ENCODE measurements around the gene TLE2.

Gene TLE2

DNA sequence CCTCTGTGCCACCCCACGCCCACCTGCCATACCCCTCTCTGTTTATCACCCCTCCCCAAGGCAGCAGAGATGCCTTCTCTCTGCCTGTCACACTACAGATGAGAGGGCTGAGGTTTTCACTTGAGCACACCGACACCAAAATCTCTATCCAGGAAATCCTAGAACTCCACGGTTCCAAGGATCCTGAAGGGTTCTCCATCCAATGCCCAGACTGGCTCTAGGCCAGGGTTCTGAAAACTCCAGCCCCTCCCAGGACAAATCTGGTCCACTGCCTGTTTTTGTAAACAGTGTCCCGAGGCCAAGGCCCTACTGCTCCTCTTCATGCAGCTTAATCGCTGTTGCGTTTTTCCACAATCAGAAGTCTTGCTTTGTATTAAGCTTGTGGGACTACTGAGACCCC is 20.1 kb downstream of the TLE2 start:
- no peak overlapping the region for H3K4me3 ChIP-seq (ENCODE audit: low read depth, low read length)

DNA sequence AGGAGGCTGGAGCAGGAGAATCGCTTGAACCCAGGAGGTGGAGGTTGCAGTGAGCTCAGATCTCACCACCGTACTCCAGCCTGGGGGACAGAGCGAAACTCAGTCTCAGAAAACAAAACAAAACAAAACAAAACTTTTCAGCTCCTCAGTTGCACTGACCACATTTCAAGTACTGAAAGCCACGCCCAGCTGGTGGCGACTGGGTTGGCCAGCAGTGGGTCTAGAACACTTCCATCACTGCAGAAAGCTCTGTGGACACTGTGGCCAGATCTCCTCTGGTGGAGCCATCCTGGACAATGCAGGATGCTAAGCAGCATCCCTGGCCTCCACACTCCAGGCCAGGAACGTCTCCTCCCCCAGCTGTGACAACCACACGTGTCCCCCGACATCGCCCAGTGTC is 21.1 kb downstream of the TLE2 start:
- no peak overlapping the region for H3K9ac ChIP-seq (ENCODE audit: low read depth, low read length)
- no peaks in the 10 kb centered on the region for H3K27me3 ChIP-seq (ENCODE audit: control insufficient read depth, insufficient read depth, low read length)
- H3K36me3 ChIP-seq (ENCODE audit: control insufficient read depth, insufficient read depth, low read length), result no peaks in the 10 kb centered on the region
- no peaks in the 10 kb centered on the region; the same call in 1 of the 2 replicates for H3K4me1 ChIP-seq (ENCODE audit: control insufficient read depth, insufficient read depth, low read length)
- no peak overlapping the region for H3K27ac ChIP-seq (ENCODE audit: low read depth, low read length)
- no peak overlapping the region for H3K4me3 ChIP-seq (ENCODE audit: low read depth, low read length)
- H3K9me3 ChIP-seq (ENCODE audit: control insufficient read depth, insufficient read depth, low read length), result no peaks in the 10 kb centered on the region

More for the DNA sequence above, 20.1 kb downstream of the TLE2 start:
- no peak overlapping the region for H3K9ac ChIP-seq (ENCODE audit: low read depth, low read length)
- H3K36me3 ChIP-seq (ENCODE audit: control insufficient read depth, insufficient read depth, low read length), result no peaks in the 10 kb centered on the region
- H3K27me3 ChIP-seq (ENCODE audit: control insufficient read depth, insufficient read depth, low read length), result no peaks in the 10 kb centered on the region
- H3K27ac ChIP-seq (ENCODE audit: low read depth, low read length), result no peak overlapping the region
- H3K9me3 ChIP-seq (ENCODE audit: control insufficient read depth, insufficient read depth, low read length), result no peaks in the 10 kb centered on the region
- H3K4me1 ChIP-seq (ENCODE audit: control insufficient read depth, insufficient read depth, low read length), result no peaks in the 10 kb centered on the region; the same call in 1 of the 2 replicates

DNA sequence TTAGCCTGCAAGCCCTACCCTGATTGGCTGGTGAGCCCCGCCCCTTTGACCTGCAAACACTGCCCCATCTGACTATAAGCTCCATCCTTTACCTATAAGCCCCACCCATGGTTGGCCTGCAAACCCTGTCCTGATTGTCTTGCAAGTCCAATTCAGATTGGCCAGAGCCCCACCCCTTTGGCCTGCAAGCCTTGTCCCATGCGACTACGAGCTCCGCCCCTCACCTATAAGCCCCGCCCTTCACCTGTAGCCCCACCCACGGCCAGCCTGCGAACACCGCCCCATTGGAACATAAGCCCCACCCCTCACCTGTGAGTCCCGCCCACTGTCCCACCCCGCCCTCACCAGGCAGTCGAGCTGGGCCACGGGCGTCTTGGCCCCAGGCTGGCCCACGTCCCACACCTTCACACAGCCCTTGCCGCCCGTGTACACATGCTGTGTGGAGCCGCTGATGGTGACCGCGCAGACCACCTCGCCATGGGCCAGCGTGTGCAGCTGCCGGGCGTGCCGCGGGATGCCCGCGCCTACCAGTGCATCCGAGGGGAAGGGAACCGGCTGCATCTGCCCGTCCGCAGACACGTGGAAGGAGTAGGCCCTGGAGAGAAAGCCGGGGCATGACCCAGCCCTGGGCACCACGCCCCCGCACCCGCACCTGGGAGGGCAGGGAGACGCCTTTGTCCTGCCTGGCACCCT is 22.9 kb downstream of the TLE2 start:
- Histone ChIP-seq H3K4me3 (ENCODE audit: low read depth, low read length) (no peak overlapping the region), H3K9me3 (ENCODE audit: control insufficient read depth, insufficient read depth, low read length) (no peaks in the 10 kb centered on the region), H3K4me1 (ENCODE audit: control insufficient read depth, insufficient read depth, low read length) (no peaks in the 10 kb centered on the region; the same call in 1 of the 2 replicates), H3K9ac (ENCODE audit: low read depth, low read length) (no peak overlapping the region), H3K27ac (ENCODE audit: low read depth, low read length) (no peak overlapping the region), H3K36me3 (ENCODE audit: control insufficient read depth, insufficient read depth, low read length) (0 out of 2 replicates have a peak, but pooled peaks cover 3% of the 10 kb centered on the region), H3K27me3 (ENCODE audit: control insufficient read depth, insufficient read depth, low read length) (no peaks in the 10 kb centered on the region)

DNA sequence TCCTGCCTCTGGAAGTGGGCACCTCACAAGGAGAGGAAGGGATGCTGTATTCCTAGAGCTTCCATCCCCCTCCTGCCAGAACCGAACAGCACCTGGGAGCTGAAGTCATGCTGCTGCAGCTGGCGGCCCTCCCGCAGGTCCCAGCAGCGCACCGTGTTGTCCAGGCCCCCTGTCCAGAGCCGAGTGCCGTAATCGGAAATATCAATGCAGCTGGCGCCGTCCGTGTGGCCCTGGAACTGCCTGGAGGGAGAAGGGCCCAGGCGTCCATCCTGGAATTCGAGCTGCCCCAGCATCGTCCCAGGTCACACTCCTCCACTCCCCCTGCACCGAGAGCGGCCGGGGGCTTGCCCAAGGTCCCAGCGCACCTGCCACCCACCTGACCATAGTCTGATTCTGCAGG is 23.7 kb downstream of the TLE2 start:
- Histone ChIP-seq H3K4me3 (ENCODE audit: low read depth, low read length) (no peak overlapping the region; the same call in 1 of the 2 replicates), H3K9ac (ENCODE audit: low read depth, low read length) (no peak overlapping the region), H3K9me3 (ENCODE audit: control insufficient read depth, insufficient read depth, low read length) (no peaks in the 10 kb centered on the region), H3K27me3 (ENCODE audit: control insufficient read depth, insufficient read depth, low read length) (no peaks in the 10 kb centered on the region), H3K4me1 (ENCODE audit: control insufficient read depth, insufficient read depth, low read length) (no peaks in the 10 kb centered on the region; the same call in 1 of the 2 replicates), H3K36me3 (ENCODE audit: control insufficient read depth, insufficient read depth, low read length) (0 out of 2 replicates have a peak, but pooled peaks cover 3% of the 10 kb centered on the region), H3K27ac (ENCODE audit: low read depth, low read length) (no peak overlapping the region)

DNA sequence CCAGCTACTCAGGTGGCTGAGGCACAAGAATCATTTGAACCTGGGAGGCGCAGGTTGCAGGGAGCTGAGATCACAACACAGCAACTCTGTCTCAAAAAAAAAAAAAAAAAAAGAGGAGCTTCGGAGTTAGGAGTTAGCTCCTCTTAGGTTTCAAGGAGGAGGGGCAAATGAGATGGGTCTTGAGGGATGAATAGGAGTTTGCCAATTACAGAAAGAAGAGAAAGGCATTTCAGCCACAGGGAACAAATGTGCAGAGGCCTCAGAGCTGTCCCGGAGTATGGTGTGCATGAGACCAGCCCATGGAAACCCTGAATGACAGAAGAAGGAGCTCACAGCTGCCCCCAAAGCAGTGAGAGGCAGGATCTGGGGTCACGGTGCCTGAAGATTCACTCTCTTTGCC is 24.6 kb downstream of the TLE2 start:
- Histone ChIP-seq H3K9me3 (ENCODE audit: control insufficient read depth, insufficient read depth, low read length) (no peaks in the 10 kb centered on the region), H3K4me1 (ENCODE audit: control insufficient read depth, insufficient read depth, low read length) (no peaks in the 10 kb centered on the region; the same call in 1 of the 2 replicates), H3K9ac (ENCODE audit: low read depth, low read length) (no peak overlapping the region), H3K27me3 (ENCODE audit: control insufficient read depth, insufficient read depth, low read length) (no peaks in the 10 kb centered on the region), H3K36me3 (ENCODE audit: control insufficient read depth, insufficient read depth, low read length) (0 out of 2 replicates have a peak, but pooled peaks cover 3% of the 10 kb centered on the region), H3K4me3 (ENCODE audit: low read depth, low read length) (no peak overlapping the region), H3K27ac (ENCODE audit: low read depth, low read length) (no peak overlapping the region)

DNA sequence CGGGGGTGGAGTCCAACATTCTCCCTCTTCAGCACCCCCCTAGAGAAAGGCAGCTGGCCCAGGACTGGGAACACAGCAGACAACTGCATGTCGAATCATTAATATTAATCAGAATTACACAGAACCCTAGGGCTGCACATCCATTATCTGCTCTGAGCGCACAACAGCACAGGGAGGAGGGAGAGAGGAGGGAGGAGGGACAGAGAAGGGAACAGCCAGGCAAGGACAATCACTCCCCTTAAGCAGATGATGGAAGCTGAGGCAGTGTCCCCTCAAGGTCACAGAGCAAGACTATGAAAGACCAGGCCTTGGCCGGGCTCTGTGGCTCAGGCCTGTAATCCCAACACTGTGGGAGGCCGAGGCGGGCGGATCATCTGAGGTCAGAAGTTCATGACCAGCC is 26.0 kb downstream of the TLE2 start:
- Histone ChIP-seq H3K27ac (ENCODE audit: low read depth, low read length) (no peak overlapping the region), H3K4me3 (ENCODE audit: low read depth, low read length) (no peak overlapping the region), H3K4me1 (ENCODE audit: control insufficient read depth, insufficient read depth, low read length) (no peaks in the 10 kb centered on the region; the same call in 1 of the 2 replicates), H3K27me3 (ENCODE audit: control insufficient read depth, insufficient read depth, low read length) (no peaks in the 10 kb centered on the region), H3K9me3 (ENCODE audit: control insufficient read depth, insufficient read depth, low read length) (no peaks in the 10 kb centered on the region), H3K9ac (ENCODE audit: low read depth, low read length) (no peak overlapping the region), H3K36me3 (ENCODE audit: control insufficient read depth, insufficient read depth, low read length) (0 out of 2 replicates have a peak, but pooled peaks cover 3% of the 10 kb centered on the region)

DNA sequence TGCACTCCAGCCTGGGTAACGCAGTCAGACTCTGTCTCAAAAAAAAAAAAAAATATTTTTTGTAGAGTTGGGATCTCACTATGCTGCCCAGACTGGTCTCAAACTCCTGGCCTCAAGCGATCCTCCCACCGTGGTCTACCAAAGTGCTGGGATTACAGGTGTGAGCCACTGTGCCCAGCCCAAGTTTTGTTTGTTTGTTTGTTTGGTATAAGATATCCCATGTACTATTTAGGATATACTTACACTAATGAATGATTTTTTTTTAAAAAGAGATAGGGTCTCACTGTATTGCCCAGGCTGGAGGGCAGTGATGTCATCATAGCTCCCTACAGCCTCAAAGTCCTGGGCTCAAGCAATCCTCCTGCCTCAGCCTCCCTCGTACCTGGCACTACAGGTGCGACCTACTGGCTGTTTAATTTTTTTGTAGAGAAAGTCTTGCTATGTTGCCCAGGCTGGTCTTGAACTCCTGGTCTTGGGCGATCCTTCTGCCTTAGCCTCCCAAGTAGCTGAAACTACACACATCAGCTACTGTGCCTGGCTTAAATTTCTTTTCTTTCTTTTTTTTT is 27.8 kb downstream of the TLE2 start:
- no peak overlapping the region for H3K27ac ChIP-seq (ENCODE audit: low read depth, low read length)
- no peaks in the 10 kb centered on the region for H3K9me3 ChIP-seq (ENCODE audit: control insufficient read depth, insufficient read depth, low read length)
- H3K36me3 ChIP-seq (ENCODE audit: control insufficient read depth, insufficient read depth, low read length), result 0 out of 2 replicates have a peak, but pooled peaks cover 3% of the 10 kb centered on the region
- H3K27me3 ChIP-seq (ENCODE audit: control insufficient read depth, insufficient read depth, low read length), result no peaks in the 10 kb centered on the region
- no peak overlapping the region for H3K9ac ChIP-seq (ENCODE audit: low read depth, low read length)
- no peaks in the 10 kb centered on the region; the same call in 1 of the 2 replicates for H3K4me1 ChIP-seq (ENCODE audit: control insufficient read depth, insufficient read depth, low read length)
- no peak overlapping the region for H3K4me3 ChIP-seq (ENCODE audit: low read depth, low read length)

DNA sequence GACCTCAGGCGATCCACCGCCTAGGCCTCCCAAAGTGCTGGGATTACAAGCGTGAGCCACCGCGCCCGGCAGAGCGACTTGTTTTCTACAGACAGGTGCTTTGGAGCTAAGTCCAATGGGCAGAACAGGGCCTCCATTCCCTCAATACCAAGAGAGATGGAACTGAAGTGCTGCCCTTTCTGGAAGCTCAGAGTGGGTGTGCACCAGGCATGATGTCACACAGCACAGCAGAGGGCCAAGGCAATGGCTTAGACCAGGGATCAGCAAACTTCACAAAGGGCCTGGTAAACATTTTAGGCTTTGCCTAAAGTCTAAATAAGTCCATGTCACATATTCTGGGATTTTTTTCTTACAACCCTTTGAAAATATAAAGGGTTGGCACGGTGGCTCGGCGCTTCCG is 30.4 kb downstream of the TLE2 start:
- no peaks in the 10 kb centered on the region for H3K27me3 ChIP-seq (ENCODE audit: control insufficient read depth, insufficient read depth, low read length)
- no peak overlapping the region for H3K9ac ChIP-seq (ENCODE audit: low read depth, low read length)
- H3K4me1 ChIP-seq (ENCODE audit: control insufficient read depth, insufficient read depth, low read length), result no peaks in the 10 kb centered on the region
- H3K4me3 ChIP-seq (ENCODE audit: low read depth, low read length), result no peak overlapping the region
- no peak overlapping the region for H3K27ac ChIP-seq (ENCODE audit: low read depth, low read length)
- H3K36me3 ChIP-seq (ENCODE audit: control insufficient read depth, insufficient read depth, low read length), result 0 out of 2 replicates have a peak, but pooled peaks cover 3% of the 10 kb centered on the region
- no peaks in the 10 kb centered on the region for H3K9me3 ChIP-seq (ENCODE audit: control insufficient read depth, insufficient read depth, low read length)

DNA sequence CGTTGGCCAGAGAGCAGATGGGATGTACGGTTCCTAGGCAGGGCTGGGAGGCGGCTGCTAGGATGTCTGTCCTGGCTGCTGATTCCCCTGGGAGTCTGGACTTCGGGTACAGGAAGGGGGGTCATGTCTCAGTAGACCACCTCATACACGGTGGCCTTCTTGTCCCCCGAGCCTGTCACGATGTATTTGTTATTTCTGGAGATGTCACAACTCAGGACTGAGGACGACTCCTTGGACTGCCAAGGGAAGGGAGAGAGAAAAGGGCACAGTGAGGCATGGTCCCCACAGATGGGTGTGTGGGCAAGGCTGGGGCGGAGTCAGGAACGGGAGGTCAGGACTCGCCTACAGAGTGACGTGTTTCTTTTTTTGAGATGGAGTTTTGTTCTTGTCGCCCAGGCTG is 31.4 kb downstream of the TLE2 start:
- Histone ChIP-seq H3K27ac (ENCODE audit: low read depth, low read length) (no peak overlapping the region), H3K9me3 (ENCODE audit: control insufficient read depth, insufficient read depth, low read length) (no peaks in the 10 kb centered on the region), H3K27me3 (ENCODE audit: control insufficient read depth, insufficient read depth, low read length) (no peaks in the 10 kb centered on the region), H3K4me1 (ENCODE audit: control insufficient read depth, insufficient read depth, low read length) (peaks cover 5% of the 10 kb centered on the region; the same call in 1 of the 2 replicates), H3K9ac (ENCODE audit: low read depth, low read length) (no peak overlapping the region), H3K4me3 (ENCODE audit: low read depth, low read length) (no peak overlapping the region), H3K36me3 (ENCODE audit: control insufficient read depth, insufficient read depth, low read length) (0 out of 2 replicates have a peak, but pooled peaks cover 3% of the 10 kb centered on the region)

DNA sequence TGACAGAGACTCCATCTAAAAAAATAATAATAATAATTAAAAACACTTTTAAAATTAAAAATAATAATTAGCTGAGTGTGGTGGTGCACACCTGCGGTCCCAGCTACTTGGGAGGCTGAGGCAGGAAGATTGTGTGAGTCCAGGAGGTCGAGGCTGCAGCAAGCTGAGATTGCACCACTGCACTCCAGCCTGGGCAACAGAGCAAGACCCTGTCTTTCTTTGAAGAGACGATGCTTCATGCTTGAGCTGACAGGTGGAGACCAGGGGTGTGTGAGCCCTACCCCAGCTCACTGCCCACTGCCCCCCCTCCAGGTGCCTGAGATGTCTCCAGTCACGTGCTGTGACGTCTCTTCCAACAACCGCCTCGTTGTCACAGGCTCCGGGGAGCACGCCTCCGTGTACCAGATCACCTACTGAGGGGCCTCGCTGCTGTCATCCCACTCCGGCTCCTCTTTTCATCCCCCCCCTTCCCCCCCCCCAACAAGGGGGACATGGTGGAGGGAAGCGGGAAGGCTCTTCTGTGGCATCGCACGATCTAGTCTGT is 34.4 kb downstream of the TLE2 start:
- peaks cover 5% of the 10 kb centered on the region; the same call in 1 of the 2 replicates for H3K4me1 ChIP-seq (ENCODE audit: control insufficient read depth, insufficient read depth, low read length)
- H3K9me3 ChIP-seq (ENCODE audit: control insufficient read depth, insufficient read depth, low read length), result no peaks in the 10 kb centered on the region
- H3K27ac ChIP-seq (ENCODE audit: low read depth, low read length), result no peak overlapping the region
- no peak overlapping the region for H3K4me3 ChIP-seq (ENCODE audit: low read depth, low read length)
- H3K36me3 ChIP-seq (ENCODE audit: control insufficient read depth, insufficient read depth, low read length), result no peaks in the 10 kb centered on the region
- H3K27me3 ChIP-seq (ENCODE audit: control insufficient read depth, insufficient read depth, low read length), result no peaks in the 10 kb centered on the region
- H3K9ac ChIP-seq (ENCODE audit: low read depth, low read length), result no peak overlapping the region

DNA sequence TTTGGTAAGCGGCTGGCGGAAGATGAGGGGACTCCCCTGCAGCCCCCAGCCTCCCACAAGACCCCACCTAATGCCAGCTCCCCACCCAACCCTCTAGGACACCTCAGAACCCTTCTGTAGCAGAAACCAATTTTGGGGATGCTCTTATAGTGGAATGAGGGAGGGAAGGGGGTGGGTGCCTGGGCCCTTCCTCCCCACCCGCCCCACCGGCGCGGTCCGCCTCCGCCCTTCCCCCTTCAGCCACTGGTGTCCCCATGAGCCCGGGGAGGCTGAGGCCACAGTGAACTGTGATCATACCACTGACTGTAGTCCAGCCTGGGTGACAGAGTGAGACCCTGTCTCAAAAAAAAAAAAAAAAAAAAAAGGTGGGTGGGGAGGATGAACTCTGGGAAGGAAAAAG is 35.5 kb downstream of the TLE2 start:
- Histone ChIP-seq H3K27ac (ENCODE audit: low read depth, low read length) (no peak overlapping the region), H3K9ac (ENCODE audit: low read depth, low read length) (no peak overlapping the region), H3K9me3 (ENCODE audit: control insufficient read depth, insufficient read depth, low read length) (no peaks in the 10 kb centered on the region), H3K4me1 (ENCODE audit: control insufficient read depth, insufficient read depth, low read length) (peaks cover 5% of the 10 kb centered on the region; the same call in 1 of the 2 replicates), H3K4me3 (ENCODE audit: low read depth, low read length) (no peak overlapping the region), H3K27me3 (ENCODE audit: control insufficient read depth, insufficient read depth, low read length) (no peaks in the 10 kb centered on the region), H3K36me3 (ENCODE audit: control insufficient read depth, insufficient read depth, low read length) (no peaks in the 10 kb centered on the region)

Data from HUES48 (cell line).